MM.1S (cell line): Measurements from ENCODE around the gene PCP2.

Experiments used
- DNase-seq: peaks from one replicate; pipeline ENCODE4 v3.0.0-alpha.2; 2015
- H2AFZ ChIP-seq: fragments of 300-600 bp; sonication (generic); 2 replicates; pipeline ENCODE4 v1.6.0; 2016; ENCODE audit warnings: antibody characterized with exemption, low read length
- H3F3A ChIP-seq: fragments of 300-600 bp; sonication (generic); 2 replicates; pipeline ENCODE4 v1.6.1; 2016; ENCODE audit warnings: mild to moderate bottlenecking, antibody characterized with exemption, low read length, moderate library complexity, mixed read lengths; ENCODE audit not compliant: insufficient read depth
- H3K27ac ChIP-seq: fragments of 300-600 bp; sonication (generic); 2 replicates; pipeline ENCODE4 v1.5.1; 2016; ENCODE audit warnings: mild to moderate bottlenecking, low read length
- H3K27me3 ChIP-seq: fragments of 300-600 bp; sonication (generic); replicated peaks from 2 replicates; pipeline ENCODE4 v1.6.0; 2016; ENCODE audit warnings: low read length; ENCODE audit not compliant: insufficient read depth
- H3K36me3 ChIP-seq: fragments of 300-600 bp; sonication (generic); replicated peaks from 2 replicates; pipeline ENCODE4 v1.6.1; 2016; ENCODE audit warnings: mild to moderate bottlenecking, low read length, mixed read lengths; ENCODE audit not compliant: insufficient read depth
- H3K4me1 ChIP-seq: fragments of 300-600 bp; sonication (generic); 2 replicates; pipeline ENCODE4 v1.6.1; 2016; ENCODE audit warnings: low read length, mixed read lengths
- H3K4me2 ChIP-seq: fragments of 300-600 bp; sonication (generic); 2 replicates; pipeline ENCODE4 v1.6.0; 2016; ENCODE audit warnings: low read depth, low read length
- H3K4me3 ChIP-seq: fragments of 300-600 bp; sonication (generic); 2 replicates; pipeline ENCODE4 v1.5.1; 2016; ENCODE audit warnings: low read length, mixed read lengths
- H3K79me2 ChIP-seq: fragments of 300-600 bp; sonication (generic); 2 replicates; pipeline ENCODE4 v1.6.1; 2016; ENCODE audit warnings: mixed run types, low read length, mixed read lengths
- H3K9ac ChIP-seq: fragments of 300-600 bp; sonication (generic); 2 replicates; pipeline ENCODE4 v1.6.1; 2016; ENCODE audit warnings: low read length, mixed read lengths
- H3K9me2 ChIP-seq: fragments of 300-600 bp; sonication (generic); replicated peaks from 2 replicates; pipeline ENCODE4 v1.6.1; 2016; ENCODE audit warnings: mild to moderate bottlenecking, low read length, mixed read lengths; ENCODE audit not compliant: insufficient read depth
- H3K9me3 ChIP-seq: fragments of 300-600 bp; sonication (generic); replicated peaks from 2 replicates; pipeline ENCODE4 v1.6.1; 2016; ENCODE audit warnings: mild to moderate bottlenecking, low read length, mixed read lengths; ENCODE audit not compliant: insufficient read depth
- H4K20me1 ChIP-seq: fragments of 300-600 bp; sonication (generic); 2 replicates; pipeline ENCODE4 v1.6.1; 2016; ENCODE audit warnings: mild to moderate bottlenecking, low read length, moderate library complexity, mixed read lengths; ENCODE audit not compliant: insufficient read depth
- EZH2 ChIP-seq: fragments of 300-600 bp; sonication (generic); optimal IDR thresholded peaks from 2 replicates; pipeline ENCODE3; 2017; ENCODE audit warnings: low read depth, mild to moderate bottlenecking, antibody characterized with exemption, low read length, mixed read lengths
- EZH2phosphoT487 ChIP-seq: fragments of 300-600 bp; sonication (generic); IDR thresholded peaks from 2 replicates; pipeline ENCODE4 v1.6.1; 2018; ENCODE audit warnings: antibody characterized with exemption, low read length
- TF ChIP-seq, protein P1 (sequence below): fragments of 300-600 bp; sonication (generic); IDR thresholded peaks from 2 replicates; pipeline ENCODE4 v1.5.1; 2016; ENCODE audit warnings: antibody characterized with exemption, low read length, mixed read lengths

PCP2 gene

GRCh38 chr19:7618771-7619510 is 14.6 kb downstream of the PCP2 start:
- Histone ChIP-seq H3F3A (no peaks in the 10 kb centered on the region), H3K9me3 (no peaks in the 10 kb centered on the region), H3K27me3 (peaks cover 4% of the 10 kb centered on the region; the same call in 1 of the 2 replicates), H3K36me3 (0 out of 2 replicates have a peak, but pooled peaks cover 6% of the 10 kb centered on the region), H2AFZ (no peak overlapping the region), H3K27ac (no peak overlapping the region), H3K4me2 (no peak overlapping the region), H3K4me3 (no peak overlapping the region), H3K9ac (no peak overlapping the region), H3K9me2 (no peaks in the 10 kb centered on the region), H3K79me2 (no peaks in the 10 kb centered on the region), H3K4me1 (no peaks in the 10 kb centered on the region), H4K20me1 (no peaks in the 10 kb centered on the region)
- TF ChIP-seq, protein P1, sequence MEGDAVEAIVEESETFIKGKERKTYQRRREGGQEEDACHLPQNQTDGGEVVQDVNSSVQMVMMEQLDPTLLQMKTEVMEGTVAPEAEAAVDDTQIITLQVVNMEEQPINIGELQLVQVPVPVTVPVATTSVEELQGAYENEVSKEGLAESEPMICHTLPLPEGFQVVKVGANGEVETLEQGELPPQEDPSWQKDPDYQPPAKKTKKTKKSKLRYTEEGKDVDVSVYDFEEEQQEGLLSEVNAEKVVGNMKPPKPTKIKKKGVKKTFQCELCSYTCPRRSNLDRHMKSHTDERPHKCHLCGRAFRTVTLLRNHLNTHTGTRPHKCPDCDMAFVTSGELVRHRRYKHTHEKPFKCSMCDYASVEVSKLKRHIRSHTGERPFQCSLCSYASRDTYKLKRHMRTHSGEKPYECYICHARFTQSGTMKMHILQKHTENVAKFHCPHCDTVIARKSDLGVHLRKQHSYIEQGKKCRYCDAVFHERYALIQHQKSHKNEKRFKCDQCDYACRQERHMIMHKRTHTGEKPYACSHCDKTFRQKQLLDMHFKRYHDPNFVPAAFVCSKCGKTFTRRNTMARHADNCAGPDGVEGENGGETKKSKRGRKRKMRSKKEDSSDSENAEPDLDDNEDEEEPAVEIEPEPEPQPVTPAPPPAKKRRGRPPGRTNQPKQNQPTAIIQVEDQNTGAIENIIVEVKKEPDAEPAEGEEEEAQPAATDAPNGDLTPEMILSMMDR = no peak
- TF ChIP-seq EZH2 = no peak
- no peak for TF ChIP-seq EZH2phosphoT487
- no peak for DNase-seq

- Histone ChIP-seq H3K4me3 (no peak overlapping the region), H3K27ac (no peak overlapping the region), H3K27me3 (peaks cover 8% of the 10 kb centered on the region), H3K36me3 (0 out of 2 replicates have a peak, but pooled peaks cover 6% of the 10 kb centered on the region), H3K9me3 (no peaks in the 10 kb centered on the region), H3K9me2 (no peaks in the 10 kb centered on the region), H3F3A (no peaks in the 10 kb centered on the region), H4K20me1 (no peaks in the 10 kb centered on the region), H3K79me2 (no peaks in the 10 kb centered on the region), H3K9ac (no peak overlapping the region), H2AFZ (no peak overlapping the region), H3K4me2 (no peak overlapping the region), H3K4me1 (no peaks in the 10 kb centered on the region)
- no peak for TF ChIP-seq EZH2
- no peak for TF ChIP-seq EZH2phosphoT487
- TF ChIP-seq, protein P1 = no peak
- no peak for DNase-seq
These were observed 15.2 kb downstream of the PCP2 start for GRCh38 chr19:7618348-7618747.

- H3K4me2 ChIP-seq = no peak overlapping the region
- no peak overlapping the region for H3K27ac ChIP-seq
- H4K20me1 ChIP-seq = no peaks in the 10 kb centered on the region
These were observed 15.8 kb downstream of the PCP2 start for GRCh38 chr19:7617735-7618134.

More at GRCh38 chr19:7617735-7618134, 15.8 kb downstream of the PCP2 start:
- H3F3A ChIP-seq = no peaks in the 10 kb centered on the region
- H3K27me3 ChIP-seq = peaks cover 11% of the 10 kb centered on the region
- no peak overlapping the region for H2AFZ ChIP-seq
- no peak overlapping the region for H3K9ac ChIP-seq
- no peak for DNase-seq
- H3K36me3 ChIP-seq = 0 out of 2 replicates have a peak, but pooled peaks cover 6% of the 10 kb centered on the region
- TF ChIP-seq EZH2phosphoT487 (no peak), EZH2 (no peak)
- TF ChIP-seq, protein P1 = no peak
- H3K9me2 ChIP-seq = no peaks in the 10 kb centered on the region
- H3K9me3 ChIP-seq = no peaks in the 10 kb centered on the region
- no peaks in the 10 kb centered on the region for H3K79me2 ChIP-seq
- H3K4me1 ChIP-seq = no peaks in the 10 kb centered on the region
- H3K4me3 ChIP-seq = no peak overlapping the region
